Lower leg skin (tissue), 3 donors: ENCODE data around the gene ACCSL.

Source experiments
- POLR2A ChIP-seq, 2 donors: fragments of 450-650 bp; IDR thresholded peaks; one replicate each; pipeline ENCODE4 v1.6.1; 2016 to 2017; ENCODE audit warnings: antibody characterized with exemption in 2 of 2, mild to moderate bottlenecking in 1 of 2, moderate library complexity in 1 of 2
- TF ChIP-seq, protein P1 (sequence below), 3 donors: fragments of 450-650 bp; IDR thresholded peaks; one replicate each; pipeline ENCODE4 v1.5.1; 2016; ENCODE audit warnings: antibody characterized with exemption in 3 of 3, mild to moderate bottlenecking in 3 of 3, moderate library complexity in 2 of 3

DNA sequence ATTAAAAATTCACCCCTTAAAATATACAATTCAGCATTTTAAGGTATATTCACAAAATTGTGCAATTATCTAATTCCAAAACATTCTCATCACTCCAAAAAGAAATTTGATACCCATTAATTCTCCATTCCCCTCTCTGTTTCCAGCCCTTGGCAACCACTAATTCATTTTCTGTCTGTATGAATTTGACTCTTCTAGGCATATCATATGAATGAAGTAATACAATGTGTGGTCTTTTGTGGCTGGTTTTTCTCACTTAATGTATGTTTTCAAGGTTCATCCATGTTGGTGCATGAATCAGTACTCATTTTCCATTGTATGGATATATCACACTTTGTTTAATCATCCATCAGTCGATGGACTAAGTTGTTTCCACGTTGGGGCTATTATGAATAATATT is 29.0 kb upstream of the ACCSL start:
- TF ChIP-seq, protein P1, sequence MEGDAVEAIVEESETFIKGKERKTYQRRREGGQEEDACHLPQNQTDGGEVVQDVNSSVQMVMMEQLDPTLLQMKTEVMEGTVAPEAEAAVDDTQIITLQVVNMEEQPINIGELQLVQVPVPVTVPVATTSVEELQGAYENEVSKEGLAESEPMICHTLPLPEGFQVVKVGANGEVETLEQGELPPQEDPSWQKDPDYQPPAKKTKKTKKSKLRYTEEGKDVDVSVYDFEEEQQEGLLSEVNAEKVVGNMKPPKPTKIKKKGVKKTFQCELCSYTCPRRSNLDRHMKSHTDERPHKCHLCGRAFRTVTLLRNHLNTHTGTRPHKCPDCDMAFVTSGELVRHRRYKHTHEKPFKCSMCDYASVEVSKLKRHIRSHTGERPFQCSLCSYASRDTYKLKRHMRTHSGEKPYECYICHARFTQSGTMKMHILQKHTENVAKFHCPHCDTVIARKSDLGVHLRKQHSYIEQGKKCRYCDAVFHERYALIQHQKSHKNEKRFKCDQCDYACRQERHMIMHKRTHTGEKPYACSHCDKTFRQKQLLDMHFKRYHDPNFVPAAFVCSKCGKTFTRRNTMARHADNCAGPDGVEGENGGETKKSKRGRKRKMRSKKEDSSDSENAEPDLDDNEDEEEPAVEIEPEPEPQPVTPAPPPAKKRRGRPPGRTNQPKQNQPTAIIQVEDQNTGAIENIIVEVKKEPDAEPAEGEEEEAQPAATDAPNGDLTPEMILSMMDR (IDR thresholded peaks at IDR 0.05), result no peak
- TF ChIP-seq POLR2A (IDR thresholded peaks at IDR 0.05), result no peak
